Lower leg skin (tissue), 4 donors: ENCODE results near the gene UNC13A. TPM values are rescaled to one million over a fixed set of nuclear protein-coding genes. Genes with fewer than 3 reads are reported as not detected.
A peak's percentile ranks its signal among the peaks of the same experiment; 100 is the strongest.

Experiments
- DNase-seq, 2 donors: peaks; one replicate each; pipeline ENCODE4 v3.0.0-alpha.2; 2019; ENCODE audit warnings: low spot score in 2 of 2
- H3K4me3 ChIP-seq: fragments of 200-600 bp; sonication (generic); 2 replicates; pipeline ENCODE4 v1.5.1; 2017; ENCODE audit warnings: mild to moderate bottlenecking, low read depth; ENCODE audit not compliant: poor library complexity, severe bottlenecking
- CTCF ChIP-seq, 3 donors: fragments of 450-650 bp; IDR thresholded peaks; one replicate each; pipeline ENCODE4 v1.5.1; 2016; ENCODE audit warnings: antibody characterized with exemption in 3 of 3, mild to moderate bottlenecking in 3 of 3, moderate library complexity in 2 of 3
- POLR2A ChIP-seq, 2 donors: fragments of 450-650 bp; IDR thresholded peaks; one replicate each; pipeline ENCODE4 v1.6.1; 2016 to 2017; ENCODE audit warnings: antibody characterized with exemption in 2 of 2, mild to moderate bottlenecking in 1 of 2, moderate library complexity in 1 of 2
- WGBS, 2 donors: methylation state at CpG; one replicate each; pipeline ENCODE4 v1.1.5; 2018; 5-methylcytosine and 5-hydroxymethylcytosine counted together
- intact Hi-C: fragments of 100-400 bp; cut with DNase I; formaldehyde crosslinking; loops from one replicate; pipeline ENCODE4 v1.15.0; 2023; ENCODE audit warnings: low total_unique reads
- total RNA-seq, 4 donors: library from RNA; depleted of rRNA; stranded (reverse); fragments of >200 nt; gene quantifications; one replicate each; pipeline ENCODE4 v1.1.0, GENCODE V29; 2016

The UNC13A gene
- total RNA-seq, 4 donors from 2014 or later: not detected

DNA sequence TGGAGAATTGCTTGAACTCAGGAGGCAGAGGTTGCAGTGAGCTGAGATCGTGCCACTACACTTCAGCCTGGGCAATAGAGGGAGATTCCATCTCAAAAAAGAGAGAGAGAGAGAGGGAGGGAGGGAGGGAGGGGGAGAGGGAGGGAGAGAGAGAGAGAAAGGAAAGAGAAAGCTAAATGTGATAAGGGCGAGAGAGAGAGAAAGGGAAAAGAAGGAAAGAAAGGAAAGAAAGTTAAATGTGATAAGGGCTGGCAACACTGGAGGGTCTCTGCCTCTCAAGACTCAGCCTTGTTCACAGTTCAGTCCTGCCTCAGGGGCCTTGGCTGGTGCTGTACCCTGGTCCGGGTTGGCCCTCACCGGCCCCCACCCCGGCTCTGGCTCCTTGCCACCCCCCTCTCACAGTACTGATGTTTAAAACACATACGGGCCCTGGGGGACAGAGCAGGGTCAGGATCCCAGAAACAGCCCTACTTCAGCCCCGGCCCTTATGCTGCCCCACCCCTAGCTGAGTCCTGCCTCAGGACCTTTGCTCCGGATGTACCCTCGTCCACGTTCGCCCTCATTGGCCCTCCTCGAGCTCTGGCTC is 34.6 kb upstream of the UNC13A start:
- no peak for DNase-seq
- intact Hi-C loops: no loop called here
- no peak for TF ChIP-seq POLR2A (IDR thresholded peaks at IDR 0.05)
- TF ChIP-seq CTCF (IDR thresholded peaks at IDR 0.05): no peak
- no peak overlapping the region for H3K4me3 ChIP-seq
- WGBS, 2 donors: 84% methylated on average over 12 of the region's 12 CpGs

DNA sequence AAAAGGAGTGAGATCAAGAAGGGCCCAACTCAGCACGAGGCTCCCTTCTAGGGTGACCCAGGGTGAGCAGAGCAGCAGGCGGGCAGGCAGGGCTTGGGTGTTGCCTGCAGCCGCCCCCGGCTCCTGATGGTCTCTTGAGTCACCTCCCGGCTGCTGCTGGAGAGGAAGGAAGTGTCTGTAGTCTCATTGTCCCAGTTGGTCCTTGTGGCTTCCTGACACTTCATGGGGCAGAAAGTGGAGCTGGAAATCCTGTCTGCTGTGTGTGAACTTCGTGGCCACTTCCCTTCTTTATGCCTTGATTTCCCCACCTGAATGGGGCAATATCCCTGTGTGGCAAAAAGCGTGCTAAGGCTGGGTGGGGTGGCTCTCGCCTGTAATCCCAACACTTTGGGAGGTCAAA is 33.7 kb upstream of the UNC13A start:
- 42 to 59% methylated on average over 8 of the region's 8 CpGs for WGBS, 2 donors
- TF ChIP-seq POLR2A (IDR thresholded peaks at IDR 0.05) (no peak), CTCF (IDR thresholded peaks at IDR 0.05) (no peak)
- peak in 1 of 2 donors; percentile 29 for DNase-seq
- intact Hi-C loops: no loop called here
- no peak overlapping the region for H3K4me3 ChIP-seq

GRCh38 chr19:17721111-17721628 is 33.0 kb upstream of the UNC13A start:
- TF ChIP-seq POLR2A (IDR thresholded peaks at IDR 0.05) (no peak), CTCF (IDR thresholded peaks at IDR 0.05) (no peak)
- no peak overlapping the region for H3K4me3 ChIP-seq
- 75 to 78% methylated on average over 12 of the region's 12 CpGs for WGBS, 2 donors
- intact Hi-C loops: no loop called here
- DNase-seq: no peak

GRCh38 chr19:17720440-17720839 is 32.3 kb upstream of the UNC13A start:
- intact Hi-C loops: no loop called here
- no peak for DNase-seq
- 15% methylated on average over 7 of the region's 7 CpGs for WGBS, 2 donors
- TF ChIP-seq POLR2A (IDR thresholded peaks at IDR 0.05) (no peak), CTCF (IDR thresholded peaks at IDR 0.05) (no peak)
- H3K4me3 ChIP-seq: no peak overlapping the region

DNA sequence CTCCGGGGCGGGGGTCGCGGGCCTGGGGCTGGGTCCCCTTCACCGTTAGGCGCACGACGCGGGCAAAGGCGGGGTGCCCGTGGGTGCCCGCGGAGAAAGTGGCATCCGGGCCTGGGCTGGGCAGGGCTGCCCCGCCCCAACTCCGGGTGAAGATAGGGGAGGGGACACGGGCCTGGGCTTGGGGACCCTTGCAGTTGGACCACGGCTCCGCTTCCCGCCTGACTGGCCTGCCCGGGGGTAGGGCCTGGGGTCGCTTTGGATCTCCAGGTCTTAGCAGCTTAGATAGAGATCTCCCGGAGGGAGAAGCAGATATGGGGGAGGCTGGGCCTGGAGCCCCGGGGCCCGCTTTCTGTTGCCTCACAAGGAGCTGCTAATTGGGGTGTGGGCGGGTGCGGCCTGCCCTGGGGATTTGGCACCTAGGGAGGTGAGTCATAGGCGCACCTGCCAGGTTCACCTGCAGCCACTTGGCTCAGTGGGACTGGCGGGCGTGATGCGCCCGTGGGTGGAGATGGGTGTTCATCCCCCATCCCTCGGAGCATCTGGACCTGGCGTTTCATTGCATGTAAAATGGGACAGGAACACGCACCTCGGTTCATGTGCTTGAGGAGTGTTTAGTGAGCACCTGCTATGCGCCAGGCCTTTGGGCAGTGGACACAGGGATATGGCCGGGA is 31.7 kb upstream of the UNC13A start:
- 5 to 7% methylated on average over 12 to 22 of the region's 38 CpGs for WGBS, 2 donors
- no peak for DNase-seq
- intact Hi-C loops: no loop called here
- H3K4me3 ChIP-seq: peak overlapping the region; percentile 82
- TF ChIP-seq CTCF (IDR thresholded peaks at IDR 0.05): no peak
- no peak for TF ChIP-seq POLR2A (IDR thresholded peaks at IDR 0.05)
